GM12878 (cell line): ENCODE results near the gene CIB4. TPM values are rescaled to one million over a fixed set of nuclear protein-coding genes. Genes with fewer than 3 reads are reported as not detected.

ENCODE experiments used
- ATAC-seq: fragments of 200-7000 bp; cut with Tn5 transposase; 3 replicates; pipeline ENCODE4 v1.9.1; 2020; ENCODE audit warnings: mild to moderate bottlenecking, moderate library complexity
- BruUV-seq: library from RNA; stranded (reverse); fragments of 400-500 nt; replicated peaks from 2 replicates; lab custom pipeline; 2021; lab: Mats Ljungman, UMichigan
- CTCF ChIA-PET: fragments of 300-600 bp; sonication (Branson Sonifier 250); formaldehyde crosslinking; extraction: SDS; loops from one replicate; lab custom pipeline; 2021; ENCODE audit warnings: inconsistent platforms; lab: Yijun Ruan, JAX
- POLR2A ChIA-PET: fragments of 350-600 bp; formaldehyde crosslinking; extraction: SDS; loops from one replicate; lab custom pipeline; 2021; ENCODE audit warnings: inconsistent platforms; lab: Charles Lee
- RAD21 ChIA-PET: fragments of 300-600 bp; sonication (Branson Sonifier 250); formaldehyde crosslinking; loops from one replicate; lab custom pipeline; 2023; ENCODE audit warnings: antibody characterized with exemption; ENCODE audit not compliant: unreplicated experiment; lab: Charles Lee
- SMC1A ChIA-PET: fragments of 300-600 bp; sonication (Branson Sonifier 250); formaldehyde crosslinking; loops from one replicate; lab custom pipeline; 2023; ENCODE audit not compliant: unreplicated experiment, uncharacterized antibody; lab: Charles Lee
- DNase-seq: peaks from one replicate; pipeline ENCODE4 v3.0.0-alpha.2; 2011; ENCODE audit warnings: low read depth, low spot score
- FAIRE-seq: peaks from 3 replicates; lab custom pipeline; 2011; peaks lifted over from hg19 to GRCh38; lab: Jason Lieb, UNC
- H2AFZ ChIP-seq: 2 replicates; pipeline ENCODE4 v1.6.0; 2011; ENCODE audit warnings: low read depth, low read length, control low read depth; ENCODE audit not compliant: control insufficient read depth
- H3K27ac ChIP-seq: 2 replicates; pipeline ENCODE4 v1.5.1; 2011; ENCODE audit warnings: control low read depth; ENCODE audit not compliant: control insufficient read depth, insufficient read depth
- H3K27me3 ChIP-seq, 2 experiments: replicated peaks in 1 of 2; 2 replicates each; pipeline versions ENCODE4 v1.6.0 to v1.6.1; 2011; ENCODE audit warnings: low read length in 1 of 2; ENCODE audit not compliant: control insufficient read depth in 2 of 2, insufficient read depth in 2 of 2
- H3K36me3 ChIP-seq, 2 experiments: 2 replicates each; pipeline ENCODE4 v1.5.1; 2011; ENCODE audit warnings: low read length in 1 of 2; ENCODE audit not compliant: control insufficient read depth in 2 of 2, insufficient read depth in 2 of 2
- H3K4me1 ChIP-seq: 2 replicates; pipeline ENCODE4 v1.6.1; 2011; ENCODE audit warnings: mild to moderate bottlenecking, low read length, moderate library complexity, mixed read lengths; ENCODE audit not compliant: control insufficient read depth, insufficient read depth
- H3K4me2 ChIP-seq: 2 replicates; pipeline ENCODE4 v1.6.0; 2011; ENCODE audit warnings: control low read depth; ENCODE audit not compliant: control insufficient read depth, insufficient read depth
- H3K4me3 ChIP-seq: fragments of 200-600 bp; sonication (generic); 2 replicates; pipeline ENCODE4 v1.5.1; 2016
- H3K79me2 ChIP-seq: 2 replicates; pipeline ENCODE4 v1.6.0; 2011; ENCODE audit warnings: low read length; ENCODE audit not compliant: control insufficient read depth, insufficient read depth
- H3K9ac ChIP-seq: 2 replicates; pipeline ENCODE4 v1.8.0; 2011; ENCODE audit warnings: low read length, control low read depth, mixed read lengths; ENCODE audit not compliant: control insufficient read depth, insufficient read depth
- H3K9me3 ChIP-seq: replicated peaks from 3 replicates; pipeline ENCODE4 v1.5.1; 2011; ENCODE audit warnings: mild to moderate bottlenecking, low read length; ENCODE audit not compliant: control insufficient read depth, insufficient read depth
- H4K20me1 ChIP-seq: 2 replicates; pipeline ENCODE4 v1.6.0; 2011; ENCODE audit not compliant: control insufficient read depth, insufficient read depth
- CBX5 ChIP-seq: sonication (generic); IDR thresholded peaks from 2 replicates; pipeline ENCODE4 v1.6.1; 2016; ENCODE audit warnings: low read depth, moderate library complexity, mild to moderate bottlenecking, inconsistent platforms
- DPF2 ChIP-seq: fragments of 450-650 bp; IDR thresholded peaks from 2 replicates; pipeline ENCODE4 v1.6.1; 2017; ENCODE audit warnings: mild to moderate bottlenecking
- GATAD2B ChIP-seq: fragments of 450-650 bp; conservative IDR thresholded peaks from 2 replicates; pipeline ENCODE4 v1.6.1; 2017; ENCODE audit warnings: low read depth, mild to moderate bottlenecking, moderate library complexity
- POLR2AphosphoS2 ChIP-seq: IDR thresholded peaks from 2 replicates; pipeline ENCODE4 v1.6.1; 2011; ENCODE audit warnings: low read depth, mild to moderate bottlenecking, low read length, improper control_type of control experiment, moderate library complexity
- SRF ChIP-seq, 2 experiments: IDR thresholded peaks; 2 replicates each; pipeline ENCODE4 v1.6.1; 2011; ENCODE audit warnings: low read depth in 2 of 2, low read length in 2 of 2, mild to moderate bottlenecking in 1 of 2, moderate library complexity in 1 of 2
- WGBS: methylation state at CpG from one replicate; pipeline ENCODE4 v1.1.6; 2016; ENCODE audit warnings: low lambda C conversion rate; ENCODE audit not compliant: insufficient replicate concordance, insufficient coverage; ENCODE audit errors: missing lambda C conversion rate; 5-methylcytosine and 5-hydroxymethylcytosine counted together
- in situ Hi-C: fragments of 300-500 bp; cut with MboI; formaldehyde crosslinking; loops from 9 replicates; pipeline ENCODE4 v1.14.3; 2018; ENCODE audit warnings: mixed read lengths
- intact Hi-C: fragments of 100-400 bp; cut with micrococcal nuclease; formaldehyde crosslinking; loops from one replicate; pipeline ENCODE4 v1.14.2; 2022; ENCODE audit not compliant: unreplicated experiment
- polyA plus RNA-seq, 11 experiments: library from polyadenylated mRNA; depleted of rRNA in 4 of 11; unstranded in 6 of 11; stranded (reverse) in 5 of 11; fragments of >200 nt; fragmentation: Nextera tagmentation in 4 of 11; fragmentation: Illumina TruSeq in 1 of 11; extraction: Ambion mirVana in 4 of 11; extraction: Trizol in 1 of 11; gene quantifications; 1 replicate in 1 of 11; 2 replicates in 10 of 11; pipeline versions ENCODE4 v1.2.1 to v1.2.3, GENCODE V29; 2011 to 2016; ENCODE audit warnings: inconsistent platforms in 2 of 11, missing spikeins in 2 of 11, low read depth in 1 of 11
- total RNA-seq, 4 experiments: library from RNA; depleted of rRNA in 3 of 4; stranded (reverse); fragments of >200 nt in 3 of 4; fragmentation: Illumina TruSeq in 1 of 4; extraction: Trizol in 1 of 4; gene quantifications; 2 replicates each; pipeline versions ENCODE4 v1.2.1 to v1.2.3, GENCODE V29; 2013 to 2021
- TF ChIP-seq, protein P1 (sequence below): fragments of 450-650 bp; IDR thresholded peaks from 2 replicates; pipeline ENCODE4 v1.6.1; 2016; ENCODE audit warnings: mild to moderate bottlenecking

CIB4 gene
- total and polyA plus RNA-seq, 10 of the 15 experiments (the other 5 are each of a cell fraction or from before 2014, with no cell fraction given) = not detected

DNA sequence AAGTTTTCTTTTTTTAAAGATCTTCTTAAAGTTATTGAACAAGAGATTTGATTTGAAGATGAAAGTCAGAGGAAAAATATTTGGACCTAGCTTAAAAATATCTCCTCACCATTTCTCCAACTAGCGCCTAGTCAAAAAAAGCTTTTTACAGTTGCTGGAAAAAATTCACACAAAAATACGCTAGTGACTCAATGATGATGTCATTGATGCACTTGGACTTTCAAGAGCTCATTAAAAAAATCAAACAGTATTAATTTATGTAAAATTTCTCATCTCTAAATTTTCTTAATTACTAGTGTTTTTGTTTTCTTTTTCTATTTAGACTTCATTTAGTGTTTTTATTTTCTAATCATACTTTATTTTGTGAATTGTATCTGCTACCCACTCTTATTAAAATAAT, 41.8 kb downstream of the CIB4 start (continued):
- TF ChIP-seq, protein P1, sequence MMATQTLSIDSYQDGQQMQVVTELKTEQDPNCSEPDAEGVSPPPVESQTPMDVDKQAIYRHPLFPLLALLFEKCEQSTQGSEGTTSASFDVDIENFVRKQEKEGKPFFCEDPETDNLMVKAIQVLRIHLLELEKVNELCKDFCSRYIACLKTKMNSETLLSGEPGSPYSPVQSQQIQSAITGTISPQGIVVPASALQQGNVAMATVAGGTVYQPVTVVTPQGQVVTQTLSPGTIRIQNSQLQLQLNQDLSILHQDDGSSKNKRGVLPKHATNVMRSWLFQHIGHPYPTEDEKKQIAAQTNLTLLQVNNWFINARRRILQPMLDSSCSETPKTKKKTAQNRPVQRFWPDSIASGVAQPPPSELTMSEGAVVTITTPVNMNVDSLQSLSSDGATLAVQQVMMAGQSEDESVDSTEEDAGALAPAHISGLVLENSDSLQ = no peak
- TF ChIP-seq GATAD2B (no peak), DPF2 (no peak), SRF (IDR thresholded peaks at IDR 0.05; ENCODE audit: low read depth in 2 of 2, low read length in 2 of 2) (no peak)
- TF ChIP-seq, all 136 proteins: peak for 0

DNA sequence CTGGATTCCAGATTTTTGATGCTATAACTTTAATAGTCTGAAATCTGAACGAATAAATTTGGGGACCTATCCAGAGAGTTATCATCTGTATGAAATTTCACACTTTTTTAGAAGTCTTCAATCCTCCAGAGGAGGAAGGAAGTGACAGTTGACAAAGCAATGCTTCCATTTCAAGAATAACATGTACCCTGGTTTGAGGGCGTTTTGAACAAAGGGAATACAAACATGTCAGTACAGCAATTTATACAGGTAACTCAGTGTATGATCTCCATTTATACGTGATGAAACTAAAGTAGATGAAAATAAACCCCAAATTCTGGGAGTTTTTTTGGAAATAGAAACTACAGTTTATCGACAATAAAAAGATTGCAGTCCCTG, 42.2 kb downstream of the CIB4 start:
- ChIA-PET POLR2A (no interaction called here), SMC1A (no interaction called here), RAD21 (no interaction called here)
- 14% methylated on average over 4 of the region's 4 CpGs for WGBS
- no TSS peak for BruUV-seq
- Histone ChIP-seq H3K9me3 (no peaks in the 10 kb centered on the region), H2AFZ (no peak overlapping the region), H3K79me2 (no peaks in the 10 kb centered on the region), H3K27ac (no peak overlapping the region)
- intact Hi-C loops = no loop called here
- no peak for FAIRE-seq
- TF ChIP-seq CBX5 (no peak), POLR2AphosphoS2 (no peak)
- TF ChIP-seq, all 136 proteins: peak for 0
- in situ Hi-C loops = no loop called here
- Histone ChIP-seq H3K36me3 (no peaks in the 10 kb centered on the region), H4K20me1 (no peaks in the 10 kb centered on the region), H3K4me2 (no peak overlapping the region), H3K4me3 (no peak overlapping the region), H3K9ac (no peak overlapping the region), H3K4me1 (no peaks in the 10 kb centered on the region), H3K27me3 (peaks cover 0 to 11% of the 10 kb centered on the region in 2 experiments)
- no peak for DNase-seq
- CTCF ChIA-PET = interaction anchor here (0.6 to 2.2 kb wide), 3 partner anchors 8 to 191 kb away, joined by 3 to 8 read pairs (median 3); no protein-coding TSS in a partner anchor
- ATAC-seq = no peak
